ENCODE measurements around the gene KIAA1958. TPM values are rescaled to one million over a fixed set of nuclear protein-coding genes. Genes with fewer than 3 reads are reported as not detected.
A peak's percentile ranks its signal among the peaks of the same experiment; 100 is the strongest.

The KIAA1958 gene
- polyA plus RNA-seq, 3 donors: 1.9 to 4.2 (median 1.9) TPM

GRCh38 chr9:112631313-112632070 lies 144.9 kb downstream of the KIAA1958 start:
- H3K4me2 ChIP-seq (replicated peaks; ENCODE audit: extremely low read depth, low read length, poor library complexity, severe bottlenecking): no peak overlapping the region
- no peaks in the 10 kb centered on the region for H3K36me3 ChIP-seq (replicated peaks in 1 of 2; ENCODE audit: control insufficient read depth in 1 of 2, insufficient read depth in 2 of 2, low read length in 2 of 2)
- Mint-ChIP-seq H3K9me3 (peaks cover 0 to 9% (median 3%) of the 10 kb centered on the region in 7 donors), H3K36me3 (no peaks in the 10 kb centered on the region), H3K27ac (no peak overlapping the region), H3K27me3 (ENCODE audit: low read depth in 3 of 3) (peaks cover 0 to 1% (median 0%) of the 10 kb centered on the region in 3 donors), H3K4me1 (peaks cover 4% of the 10 kb centered on the region), H3K4me3 (no peak overlapping the region)
- H3K9ac ChIP-seq (ENCODE audit: insufficient read depth, low read length, poor library complexity, severe bottlenecking): no peak overlapping the region
- peak; percentile 6 to 20 (median 14) for DNase-seq
- no peak for TF ChIP-seq CTCF (IDR thresholded peaks at IDR 0.05)
- WGBS (ENCODE audit: insufficient coverage): no CpG with 5 or more reads among the region's 3 CpGs
- H2AFZ ChIP-seq (ENCODE audit: insufficient read depth, low read depth, low read length, poor library complexity, severe bottlenecking): no peak overlapping the region
- no peak overlapping the region for H3K4me3 ChIP-seq (replicated peaks in 1 of 3; ENCODE audit: low read depth in 2 of 3, low read length in 3 of 3)
- H3K27ac ChIP-seq (ENCODE audit: low read depth in 1 of 2, low read length in 2 of 2): no peak overlapping the region
- no peaks in the 10 kb centered on the region for H3K79me2 ChIP-seq (ENCODE audit: insufficient read depth, low read length)
- no peaks in the 10 kb centered on the region for H3K27me3 ChIP-seq (ENCODE audit: control insufficient read depth in 2 of 2, insufficient read depth in 2 of 2, low read length in 2 of 2)
- H3K9me3 ChIP-seq (replicated peaks in 1 of 2; ENCODE audit: control insufficient read depth in 1 of 2, insufficient read depth in 1 of 2, low read length in 2 of 2): no peaks in the 10 kb centered on the region
- no peaks in the 10 kb centered on the region for H4K20me1 ChIP-seq (ENCODE audit: insufficient read depth, low read length)
- peaks cover 0 to 4% of the 10 kb centered on the region in 2 donors for H3K4me1 ChIP-seq (ENCODE audit: control insufficient read depth in 1 of 2, insufficient read depth in 2 of 2, low read length in 2 of 2)
- intact Hi-C loops (cut with micrococcal nuclease): no loop called here

GRCh38 chr9:112640311-112640710 lies 153.7 kb downstream of the KIAA1958 start:
- Mint-ChIP-seq H3K27ac (no peak overlapping the region), H3K4me1 (no peaks in the 10 kb centered on the region), H3K9me3 (peaks cover 13 to 27% (median 16%) of the 10 kb centered on the region in 7 donors), H3K27me3 (ENCODE audit: low read depth in 3 of 3) (peaks cover 0 to 4% (median 0%) of the 10 kb centered on the region in 3 donors), H3K4me3 (no peak overlapping the region), H3K36me3 (peaks cover 14 to 22% of the 10 kb centered on the region in 2 donors)
- peaks cover 12 to 13% of the 10 kb centered on the region in 2 donors for H3K9me3 ChIP-seq (replicated peaks in 1 of 2; ENCODE audit: control insufficient read depth in 1 of 2, insufficient read depth in 1 of 2, low read length in 2 of 2)
- no peak for DNase-seq
- H3K36me3 ChIP-seq (replicated peaks in 1 of 2; ENCODE audit: control insufficient read depth in 1 of 2, insufficient read depth in 2 of 2, low read length in 2 of 2): no peaks in the 10 kb centered on the region
- 100% methylated on average over 4 of the region's 4 CpGs for WGBS (ENCODE audit: insufficient coverage)
- no peak overlapping the region for H3K4me2 ChIP-seq (replicated peaks; ENCODE audit: extremely low read depth, low read length, poor library complexity, severe bottlenecking)
- H2AFZ ChIP-seq (ENCODE audit: insufficient read depth, low read depth, low read length, poor library complexity, severe bottlenecking): no peak overlapping the region
- H3K4me3 ChIP-seq (replicated peaks in 1 of 3; ENCODE audit: low read depth in 2 of 3, low read length in 3 of 3): no peak overlapping the region
- no peaks in the 10 kb centered on the region for H3K79me2 ChIP-seq (ENCODE audit: insufficient read depth, low read length)
- no peak for TF ChIP-seq CTCF (IDR thresholded peaks at IDR 0.05)
- no peaks in the 10 kb centered on the region for H3K4me1 ChIP-seq (ENCODE audit: control insufficient read depth in 1 of 2, insufficient read depth in 2 of 2, low read length in 2 of 2)
- no peaks in the 10 kb centered on the region for H3K27me3 ChIP-seq (ENCODE audit: control insufficient read depth in 2 of 2, insufficient read depth in 2 of 2, low read length in 2 of 2)
- intact Hi-C loops (cut with micrococcal nuclease): no loop called here
- no peak overlapping the region for H3K27ac ChIP-seq (ENCODE audit: low read depth in 1 of 2, low read length in 2 of 2)
- H4K20me1 ChIP-seq (ENCODE audit: insufficient read depth, low read length): no peaks in the 10 kb centered on the region
- H3K9ac ChIP-seq (ENCODE audit: insufficient read depth, low read length, poor library complexity, severe bottlenecking): no peak overlapping the region

All from CD14-positive monocyte (primary cell).